GM18870 (cell line): ENCODE results near the gene CCDC201.

ENCODE experiments used
- ATAC-seq: cut with Tn5 transposase; IDR thresholded peaks from one replicate; pipeline ENCODE4 v1.9.1; 2021; ENCODE audit warnings: moderate library complexity; ENCODE audit not compliant: unreplicated experiment

The CCDC201 gene

GRCh38 chr7:45893374-45893995, 20.6 kb upstream of the CCDC201 start:
- ATAC-seq: no peak

GRCh38 chr7:45892407-45893035, 19.6 kb upstream of the CCDC201 start:
- ATAC-seq: no peak

GRCh38 chr7:45891462-45892402, 18.9 kb upstream of the CCDC201 start:
- no peak for ATAC-seq

- no peak for ATAC-seq
Measured at GRCh38 chr7:45890902-45891461, 18.1 kb upstream of the CCDC201 start.

GRCh38 chr7:45890125-45890901, 17.4 kb upstream of the CCDC201 start:
- ATAC-seq: no peak

GRCh38 chr7:45889367-45890067, 16.6 kb upstream of the CCDC201 start:
- ATAC-seq: no peak

- ATAC-seq: no peak
Measured at GRCh38 chr7:45888993-45889366, 16.1 kb upstream of the CCDC201 start.

GRCh38 chr7:45888185-45888992, 15.5 kb upstream of the CCDC201 start, which contains the start of gene IGFBP1:
Gene IGFBP1, plus strand, starts transcription at chr7:45888488. Its CDS starts 165 bp downstream, at chr7:45888653.
- no peak for ATAC-seq

GRCh38 chr7:45886931-45887667, 14.2 kb upstream of the CCDC201 start:
- no peak for ATAC-seq

GRCh38 chr7:45885264-45885882, 12.5 kb upstream of the CCDC201 start:
- no peak for ATAC-seq

- no peak for ATAC-seq
Measured at GRCh38 chr7:45884136-45884535, 11.3 kb upstream of the CCDC201 start.

GRCh38 chr7:45882465-45882810, 9.6 kb upstream of the CCDC201 start:
- ATAC-seq: no peak

GRCh38 chr7:45881759-45882464, 9.0 kb upstream of the CCDC201 start:
- no peak for ATAC-seq

- no peak for ATAC-seq
Measured at GRCh38 chr7:45881280-45881758, 8.4 kb upstream of the CCDC201 start.

- ATAC-seq: no peak
Measured at GRCh38 chr7:45880433-45880860, 7.6 kb upstream of the CCDC201 start.

- no peak for ATAC-seq
Measured at GRCh38 chr7:45878457-45879144, 5.7 kb upstream of the CCDC201 start.

GRCh38 chr7:45876519-45876918, 3.6 kb upstream of the CCDC201 start:
- ATAC-seq: no peak
